T-helper 9 cell (primary cell): ENCODE measurements around the gene NDC1.
"Not testable (repeated sequence)": the region's sequence is repeated elsewhere in the genome, so short reads cannot be mapped to it uniquely, and the experiment has no call there.

ENCODE experiments used
- DNase-seq: peaks from one replicate; pipeline ENCODE4 v3.0.0-alpha.2; 2020

The NDC1 gene

DNA sequence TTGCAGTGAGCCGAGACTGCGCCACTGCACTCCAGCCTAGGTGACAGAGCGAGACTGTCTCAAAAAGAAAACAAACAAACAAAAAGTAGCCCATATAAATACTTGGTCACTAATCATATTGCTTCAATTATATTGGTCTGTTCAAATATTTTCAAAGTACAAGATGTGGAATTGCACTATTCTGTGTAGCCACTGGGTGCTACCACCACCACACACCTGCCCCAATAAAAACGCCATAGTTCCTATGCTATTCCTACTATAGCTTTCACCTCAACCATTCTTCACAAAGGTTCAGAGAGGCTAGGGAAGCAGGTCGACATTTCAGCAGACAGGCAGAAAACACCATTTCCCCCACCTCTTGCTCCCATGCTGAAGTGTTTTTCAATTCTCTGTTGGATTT is 16.7 kb downstream of the NDC1 start:
- DNase-seq, result no peak

DNA sequence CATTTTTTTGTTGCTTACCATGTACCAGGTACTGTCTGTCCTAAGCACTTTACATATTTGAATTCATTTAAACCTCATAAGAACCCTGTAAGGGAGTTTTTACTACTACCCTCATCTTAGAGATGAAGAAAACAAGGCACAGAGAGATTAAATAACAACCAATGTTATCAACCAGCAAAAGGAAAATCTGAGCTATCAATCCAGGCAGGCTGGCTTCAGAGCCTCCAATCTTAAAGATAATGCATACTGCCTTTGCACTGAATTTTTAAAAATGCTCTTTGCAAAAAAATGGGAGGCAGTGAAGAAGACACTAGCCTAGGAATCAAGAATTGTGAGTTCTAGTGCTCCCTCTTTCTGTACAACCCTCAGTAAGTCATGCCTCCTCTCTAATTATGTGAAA is 18.7 kb downstream of the NDC1 start:
- DNase-seq, result no peak

DNA sequence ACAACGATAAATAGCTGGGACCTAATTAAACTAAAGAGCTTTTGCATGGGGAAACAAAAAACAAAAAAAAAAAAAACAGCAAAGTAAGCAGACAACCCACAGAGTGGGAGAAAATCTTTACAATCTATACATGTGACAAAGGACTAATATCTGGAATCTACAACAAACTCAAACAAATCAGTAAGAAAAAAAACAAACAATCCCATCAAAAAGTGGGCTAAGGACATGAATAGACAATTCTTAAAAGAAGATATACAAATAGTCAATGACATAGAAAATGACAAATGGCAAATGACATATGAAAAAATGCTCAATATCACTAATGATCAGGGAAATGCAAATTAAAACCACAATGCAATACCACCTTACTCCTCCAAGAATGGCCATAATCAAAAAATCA is 21.5 kb downstream of the NDC1 start:
- not testable (repeated sequence) for DNase-seq

DNA sequence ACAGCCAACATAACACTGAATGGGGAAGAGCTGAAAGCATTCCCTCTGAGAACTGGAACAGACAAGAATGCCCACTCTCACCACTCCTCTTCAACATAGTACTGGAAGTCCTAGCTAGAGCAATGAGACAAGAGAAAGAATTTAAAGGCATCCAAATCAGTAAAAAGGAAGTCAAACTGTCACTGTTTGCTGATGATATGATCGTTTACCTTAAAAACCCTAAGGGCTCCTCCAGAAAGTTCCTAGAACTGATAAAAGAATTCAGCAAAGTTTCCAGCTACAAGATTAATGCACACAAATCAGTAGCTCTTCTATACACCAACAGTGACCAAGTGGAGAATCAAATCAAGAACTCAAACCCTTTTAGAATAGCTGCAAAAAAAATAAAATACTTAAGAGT is 22.6 kb downstream of the NDC1 start:
- DNase-seq, result not testable (repeated sequence)

DNA sequence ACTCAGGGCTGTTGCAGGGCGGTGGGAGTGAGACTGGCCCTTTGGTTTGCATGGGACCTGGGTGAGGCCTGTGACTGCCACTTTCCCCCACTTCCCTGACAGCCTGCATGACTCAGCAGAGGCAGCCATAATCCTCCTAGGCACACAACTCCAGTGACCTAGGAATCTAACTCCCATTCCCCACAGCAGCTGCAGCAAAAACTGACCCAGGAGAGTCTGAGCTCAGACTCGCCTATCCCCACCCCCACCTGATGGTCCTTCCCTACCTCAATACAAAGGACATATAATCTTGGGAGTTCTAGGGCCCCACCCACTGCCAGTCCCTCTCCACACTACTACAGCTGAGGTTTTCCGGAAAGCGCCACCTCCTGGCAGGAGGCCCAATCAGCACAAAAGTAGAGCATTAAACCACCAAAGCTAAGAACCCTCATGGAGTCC is 26.7 kb downstream of the NDC1 start:
- no peak for DNase-seq

DNA sequence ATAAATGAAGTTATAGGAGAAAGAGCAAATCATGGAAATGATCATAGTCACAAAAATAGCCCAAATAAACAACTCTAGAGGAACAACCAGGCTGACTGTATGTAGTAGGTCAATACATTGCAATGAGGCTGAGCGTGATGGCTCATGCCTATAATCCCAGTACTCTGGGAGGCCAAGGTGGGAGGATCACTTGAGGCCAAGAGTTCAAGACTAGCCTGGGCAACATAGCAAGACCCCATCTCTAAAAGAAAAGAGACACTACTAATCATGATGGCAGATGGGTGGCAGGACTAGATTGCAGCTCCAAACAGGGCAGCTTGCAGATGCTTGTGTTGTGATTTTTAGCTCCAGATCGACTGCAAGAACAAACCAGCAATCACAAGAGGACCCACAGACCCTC is 27.6 kb downstream of the NDC1 start:
- no peak for DNase-seq

DNA sequence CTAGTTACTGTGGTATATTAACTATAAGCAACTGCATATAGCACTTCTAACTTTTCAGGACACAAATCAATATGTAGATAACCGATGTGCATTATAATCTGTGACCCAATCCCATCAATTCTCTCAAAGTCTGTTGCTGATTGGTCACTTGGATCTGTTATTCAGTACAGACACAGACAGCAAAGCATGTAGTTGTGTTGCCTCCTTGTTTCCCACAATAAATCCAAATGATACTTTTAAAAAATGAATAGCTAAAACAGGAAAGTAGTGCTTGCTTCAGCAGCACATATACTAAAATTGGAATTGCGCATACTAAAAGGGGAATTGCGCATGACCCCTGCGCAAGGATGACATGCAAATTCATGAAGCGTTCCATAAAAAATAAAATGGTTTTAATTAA is 28.1 kb downstream of the NDC1 start:
- DNase-seq, result no peak

DNA sequence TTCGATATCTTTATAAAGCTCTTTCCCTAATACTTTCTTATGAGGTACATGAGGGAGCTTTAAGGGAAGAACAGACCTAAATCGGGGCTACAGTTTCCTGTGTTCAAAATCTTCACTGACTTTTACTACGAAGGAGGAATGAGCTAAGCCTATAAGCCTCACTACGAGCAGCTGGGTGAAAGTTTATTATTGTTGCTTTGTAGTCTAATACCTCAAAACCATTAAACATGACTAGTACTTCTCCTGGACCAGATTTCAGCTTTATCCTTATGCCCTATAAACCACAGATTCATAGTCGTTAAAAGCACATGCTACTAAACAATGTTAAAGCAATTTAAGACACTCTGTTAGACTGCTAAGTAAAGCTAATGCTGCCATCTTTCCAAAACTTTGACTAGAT is 30.2 kb downstream of the NDC1 start:
- DNase-seq, result no peak

DNA sequence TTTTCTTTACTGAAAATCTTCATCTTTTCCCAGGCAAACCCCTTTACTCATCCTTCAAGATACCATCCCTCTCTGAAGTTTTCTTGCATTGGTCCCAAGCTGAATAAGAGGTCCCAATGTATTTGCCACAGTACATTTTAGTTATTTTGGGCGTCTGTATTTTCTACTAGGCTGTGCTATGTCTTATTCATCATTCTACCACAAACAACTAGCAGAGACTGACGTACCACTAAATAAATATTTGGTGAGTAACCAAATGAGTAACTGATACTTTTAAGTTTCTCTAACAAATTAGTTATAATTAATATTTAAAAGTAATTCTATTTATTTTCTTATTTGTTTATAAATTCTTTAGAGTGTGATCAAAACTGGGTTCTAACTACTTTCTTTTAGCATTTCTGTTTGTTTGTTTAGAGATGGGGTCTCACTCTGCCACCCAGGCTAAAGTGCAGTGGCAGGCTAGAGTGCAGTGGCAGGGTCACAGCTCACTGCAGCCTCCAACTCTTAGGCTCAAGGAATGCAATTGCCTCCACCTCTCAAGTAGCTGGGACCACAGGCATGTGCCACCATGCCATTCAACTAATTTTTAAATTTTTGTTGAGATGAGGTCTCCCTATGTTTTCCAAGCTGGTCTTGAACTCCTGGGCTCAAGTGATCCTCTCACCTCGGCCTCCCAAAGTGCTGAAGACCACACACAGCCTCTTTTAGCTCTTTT is 33.1 kb downstream of the NDC1 start:
- no peak for DNase-seq

DNA sequence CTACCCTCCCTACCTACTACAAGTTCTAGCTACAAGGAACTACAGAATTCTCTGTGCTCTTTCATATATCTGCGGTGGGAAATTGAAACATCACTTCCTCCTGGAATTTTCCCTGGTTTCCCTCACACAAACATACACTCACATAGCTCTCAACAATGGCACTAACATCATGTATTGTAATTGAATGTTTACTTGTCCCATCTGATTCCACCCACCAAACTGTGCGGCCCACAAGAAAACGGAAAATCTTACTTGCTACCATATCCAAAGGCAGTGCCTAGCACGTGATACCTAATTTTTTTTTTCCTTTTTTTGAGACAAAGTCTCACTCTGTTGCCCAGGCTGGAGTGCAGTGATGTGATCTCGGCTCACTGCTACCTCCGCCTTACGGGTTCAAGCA is 33.9 kb downstream of the NDC1 start:
- DNase-seq, result no peak

DNA sequence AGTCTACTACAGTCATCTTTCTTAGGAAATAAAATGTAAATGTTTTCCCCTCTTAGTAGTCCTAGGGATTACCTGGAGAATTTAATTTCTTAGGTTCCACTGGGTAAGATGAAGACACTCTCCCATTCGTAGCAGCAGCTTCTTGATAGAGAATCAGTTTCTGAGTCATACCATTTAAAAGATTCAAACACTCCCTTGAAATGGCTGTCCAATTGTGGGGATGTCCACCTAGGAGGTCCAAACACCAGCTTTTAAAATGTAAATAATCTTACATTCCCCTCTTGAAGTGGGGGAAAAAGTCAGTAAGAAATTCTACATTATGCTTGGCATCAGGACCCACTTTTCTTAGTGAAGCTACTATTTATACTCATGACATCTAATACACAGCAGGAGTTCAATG is 37.5 kb downstream of the NDC1 start:
- no peak for DNase-seq

DNA sequence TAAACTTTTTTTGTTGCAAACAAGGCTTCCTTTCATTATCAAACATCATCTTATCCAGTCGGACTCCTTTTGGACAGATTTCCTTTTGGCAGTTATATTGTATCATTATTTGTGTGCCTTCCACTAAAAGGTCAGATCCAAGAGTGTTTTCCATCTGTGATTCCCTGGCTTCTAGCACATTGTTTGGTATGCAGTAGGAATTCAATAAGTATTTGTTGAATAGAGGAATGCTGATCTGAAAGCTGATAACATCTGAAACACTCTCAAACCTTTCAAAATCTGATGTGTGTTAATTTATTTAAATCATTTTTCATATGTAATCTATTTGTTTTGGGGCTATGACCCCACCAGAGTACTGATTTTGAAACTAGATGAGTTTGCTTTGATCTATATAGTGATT is 39.0 kb downstream of the NDC1 start:
- DNase-seq, result no peak

DNA sequence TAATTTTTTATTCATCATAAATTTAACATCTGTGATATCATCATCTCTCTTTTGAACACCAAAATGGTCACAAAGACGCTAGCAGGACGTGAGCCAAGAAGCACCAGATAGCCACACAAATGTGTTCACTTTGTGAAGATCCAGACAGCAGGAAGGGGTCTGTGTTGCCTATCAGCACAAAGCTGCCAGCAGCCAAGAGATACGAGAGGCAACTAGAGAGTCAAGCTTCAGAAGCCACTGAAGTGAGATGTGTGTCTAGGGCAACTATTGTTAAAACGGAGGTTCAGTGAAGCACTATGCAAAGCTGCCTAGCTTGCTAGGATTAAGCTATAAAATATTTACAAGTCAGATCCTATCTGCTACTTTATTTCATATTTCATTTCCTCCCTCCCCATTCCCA is 45.3 kb downstream of the NDC1 start:
- DNase-seq, result no peak

DNA sequence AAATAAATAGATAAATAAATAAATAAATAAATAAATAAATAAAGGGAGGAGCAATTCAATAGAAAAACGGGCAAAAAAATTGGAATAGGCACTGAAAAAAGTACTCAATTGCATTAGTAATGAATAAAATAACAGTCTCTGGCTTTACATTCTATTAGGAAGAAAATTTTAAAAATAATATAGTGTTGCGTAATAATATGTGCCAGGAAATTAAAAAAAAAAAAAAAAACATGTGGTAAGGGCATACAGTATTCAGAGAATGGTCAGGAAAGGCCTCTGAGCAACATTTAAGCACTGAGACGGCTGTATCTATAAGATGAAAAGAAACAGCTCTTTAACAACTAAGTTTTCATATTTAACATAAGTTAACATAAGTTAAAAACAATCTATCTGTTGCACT is 50.4 kb downstream of the NDC1 start:
- no peak for DNase-seq

DNA sequence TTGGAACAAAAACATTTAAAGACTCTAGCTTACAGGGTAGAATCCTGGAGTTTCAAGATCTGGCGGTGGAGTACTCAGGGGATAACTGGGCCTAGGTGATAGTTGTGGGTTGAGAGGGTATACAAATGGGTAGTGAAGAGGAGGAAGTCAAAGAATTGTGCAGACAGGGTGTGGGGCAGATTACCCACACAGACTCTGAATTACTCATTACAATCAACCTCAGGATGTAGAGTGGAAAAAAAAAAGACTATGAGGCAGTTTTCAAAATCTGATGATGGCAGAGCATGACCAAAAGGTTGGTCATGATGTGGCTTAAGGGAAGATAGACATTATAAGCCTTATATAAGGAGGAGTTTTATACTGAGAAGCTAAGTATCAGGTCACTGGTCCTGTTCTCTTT is 55.0 kb downstream of the NDC1 start:
- no peak for DNase-seq

DNA sequence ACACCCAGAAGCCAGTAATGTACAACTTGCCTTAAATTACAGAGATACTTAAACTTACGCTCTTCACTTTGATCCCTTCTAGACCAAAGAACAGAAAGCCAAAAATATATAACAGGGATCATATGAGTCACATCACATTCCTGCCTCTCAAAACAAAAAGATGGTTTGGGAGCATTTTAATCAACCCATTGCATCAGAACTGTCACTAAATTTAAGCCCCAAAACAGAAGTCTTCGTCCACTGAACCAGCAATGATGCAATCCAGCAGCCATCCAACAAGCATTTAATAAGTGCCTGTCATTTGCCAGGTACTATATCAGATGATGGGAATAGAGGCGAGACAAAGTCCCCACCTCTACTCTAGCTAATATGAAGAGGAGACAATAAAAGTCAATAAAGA is 56.4 kb downstream of the NDC1 start:
- no peak for DNase-seq

DNA sequence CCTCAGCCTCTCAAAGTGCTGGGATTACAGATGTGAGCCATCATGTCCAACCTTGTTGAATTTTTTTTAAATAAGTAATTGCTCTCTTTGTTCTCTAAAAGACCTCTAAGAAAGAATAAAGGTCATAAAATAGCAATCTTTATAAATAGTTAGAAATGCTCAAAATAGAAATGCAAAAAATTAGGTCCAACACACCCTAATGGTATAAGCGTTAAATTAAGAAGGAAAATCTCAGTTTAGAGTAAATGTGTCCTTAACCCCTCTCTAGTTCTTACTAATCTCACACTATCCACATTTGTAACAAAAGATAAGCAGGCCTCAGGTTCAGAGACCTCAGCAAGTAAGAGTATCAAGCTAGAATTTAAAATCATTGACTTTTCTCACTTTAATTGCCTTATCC is 60.8 kb downstream of the NDC1 start:
- DNase-seq, result no peak

DNA sequence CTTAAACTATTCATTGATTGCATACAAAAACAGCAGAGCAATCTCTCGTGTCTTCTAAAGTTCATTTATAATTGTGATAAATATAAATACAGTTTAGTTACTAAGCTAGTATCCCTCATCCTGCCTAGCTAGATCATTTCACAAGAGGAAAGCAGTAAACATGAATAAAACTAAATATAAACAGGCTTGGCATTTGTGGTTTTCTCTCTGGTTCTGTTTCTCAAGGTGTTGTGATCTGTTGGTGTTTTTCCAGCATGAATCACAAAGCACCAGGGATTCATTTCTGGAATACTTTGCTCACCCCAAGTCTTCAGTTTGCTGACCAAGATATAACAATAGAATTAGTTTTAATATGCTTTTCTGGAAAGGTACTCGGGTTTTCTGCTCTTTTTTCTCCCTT is 66.4 kb downstream of the NDC1 start:
- DNase-seq, result no peak

DNA sequence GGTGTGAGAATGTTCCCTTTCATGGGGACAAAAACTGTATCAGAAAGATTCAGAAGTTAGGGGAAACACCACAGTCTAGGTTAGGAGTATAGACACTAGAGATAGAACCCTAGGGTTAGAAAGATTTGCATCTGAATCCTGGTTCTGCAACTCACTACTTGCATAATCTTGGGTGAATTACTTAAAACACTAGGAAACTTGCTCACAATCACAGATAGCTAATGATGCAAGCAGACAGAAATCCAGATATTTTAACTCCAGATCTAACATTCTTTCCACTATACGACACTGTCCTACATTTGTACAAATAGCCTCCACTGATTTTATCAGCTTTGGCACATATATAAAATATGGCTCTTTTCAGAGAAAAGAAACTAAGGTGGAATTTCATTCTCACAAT is 68.3 kb downstream of the NDC1 start:
- DNase-seq, result no peak

DNA sequence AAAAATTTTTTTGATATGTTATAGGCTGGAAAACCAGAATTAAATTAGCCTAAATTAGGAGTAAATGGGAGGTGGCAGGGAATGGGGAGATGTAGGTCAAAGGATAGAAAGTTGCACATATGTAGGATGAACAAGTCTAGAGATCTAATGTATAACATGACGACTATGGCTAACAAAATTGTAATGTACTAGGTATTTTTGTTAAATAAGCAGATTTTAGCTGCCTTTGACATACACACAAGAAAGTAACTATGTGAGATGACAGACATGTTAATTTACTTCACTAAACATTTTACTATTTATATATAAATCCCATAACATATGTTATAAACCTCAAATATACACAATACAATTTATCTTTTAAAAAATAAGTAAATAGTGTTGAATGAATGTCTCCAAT is 68.9 kb downstream of the NDC1 start:
- DNase-seq, result no peak

DNA sequence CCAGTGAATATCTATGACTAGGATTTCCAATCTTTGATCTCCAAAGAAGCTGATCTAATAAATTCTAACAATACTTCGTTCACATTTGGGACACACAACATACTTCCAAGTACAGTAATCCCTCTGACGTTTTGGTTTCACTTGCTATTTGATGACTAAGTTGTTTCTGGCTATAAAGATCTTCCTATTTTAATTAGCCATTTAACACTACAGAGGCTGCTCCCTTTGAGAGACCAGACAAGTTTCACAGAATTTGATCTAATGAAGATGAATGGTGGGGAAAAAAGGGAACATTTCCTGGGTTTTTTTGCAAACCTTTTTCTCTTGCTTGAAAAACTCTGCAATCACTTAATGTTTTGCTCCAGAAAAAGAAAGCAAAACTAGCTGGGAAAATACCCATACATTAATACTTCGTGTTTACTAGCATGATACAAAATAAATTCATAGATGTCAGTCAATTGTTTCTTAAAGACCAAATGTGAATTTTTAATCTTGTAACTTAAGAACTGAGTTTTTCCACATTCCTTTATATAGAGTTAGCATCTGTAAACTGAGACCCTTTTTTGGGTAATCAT is 71.2 kb downstream of the NDC1 start:
- DNase-seq, result no peak

DNA sequence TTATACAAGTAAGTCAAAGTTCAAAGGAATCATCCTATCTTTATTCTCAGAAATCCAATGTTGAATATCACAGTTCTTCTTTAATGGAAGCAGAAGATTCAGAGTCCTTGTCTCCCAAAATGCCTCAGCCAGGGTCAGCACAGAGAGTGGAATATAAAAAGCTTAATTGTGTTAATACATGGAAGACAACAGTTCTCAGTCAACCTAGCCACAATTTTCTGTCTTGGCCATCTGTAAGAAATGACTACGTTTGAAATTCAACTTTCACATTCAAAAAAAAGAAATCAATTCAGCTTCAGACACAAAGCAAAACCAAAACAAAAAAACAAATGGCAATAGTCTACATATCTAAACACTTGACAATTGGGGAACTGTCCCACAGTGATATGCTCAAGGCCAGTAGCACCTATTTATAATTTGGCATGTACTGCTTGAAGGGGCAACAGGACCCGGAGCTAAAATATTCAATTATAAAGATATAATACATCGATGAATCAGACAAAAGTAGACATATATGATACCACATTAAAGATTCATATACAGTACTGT is 71.8 kb downstream of the NDC1 start:
- no peak for DNase-seq

DNA sequence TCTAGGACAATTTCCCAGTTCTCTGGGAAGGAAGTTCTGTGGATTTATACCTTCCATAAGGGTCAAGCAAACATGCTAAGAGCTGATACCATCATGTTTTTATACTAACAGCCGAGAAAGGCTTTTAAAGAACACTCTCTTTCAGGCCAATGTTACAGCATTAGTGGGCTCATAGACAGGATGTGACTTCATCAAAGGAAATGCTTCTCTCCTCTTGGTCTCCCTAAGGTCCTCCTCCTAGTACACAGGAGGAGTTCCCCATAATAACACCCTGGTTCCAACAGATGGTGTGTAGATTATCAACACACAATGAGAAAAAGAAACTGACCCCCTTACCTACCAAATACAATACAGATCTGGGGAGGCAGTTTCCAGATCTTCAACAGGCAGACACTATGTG is 72.4 kb downstream of the NDC1 start:
- no peak for DNase-seq

DNA sequence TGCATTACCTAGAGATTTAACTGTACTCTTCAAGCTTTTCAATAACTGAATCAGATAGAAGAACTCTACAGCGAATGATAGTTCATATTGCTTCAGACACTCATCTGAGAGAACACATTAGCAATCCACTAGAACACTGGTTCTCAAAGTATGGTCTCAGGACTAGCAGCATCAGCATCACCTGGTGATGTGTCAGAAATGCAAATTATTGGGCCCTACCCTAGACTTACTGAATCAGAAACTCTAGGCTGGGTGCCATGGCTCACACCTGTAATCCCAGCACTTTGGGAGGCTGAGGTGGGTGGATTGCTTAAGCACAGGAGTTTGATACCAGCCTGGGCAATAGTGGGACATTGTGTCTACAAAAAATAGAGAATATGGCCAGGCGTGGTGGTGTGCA is 74.2 kb downstream of the NDC1 start:
- no peak for DNase-seq

DNA sequence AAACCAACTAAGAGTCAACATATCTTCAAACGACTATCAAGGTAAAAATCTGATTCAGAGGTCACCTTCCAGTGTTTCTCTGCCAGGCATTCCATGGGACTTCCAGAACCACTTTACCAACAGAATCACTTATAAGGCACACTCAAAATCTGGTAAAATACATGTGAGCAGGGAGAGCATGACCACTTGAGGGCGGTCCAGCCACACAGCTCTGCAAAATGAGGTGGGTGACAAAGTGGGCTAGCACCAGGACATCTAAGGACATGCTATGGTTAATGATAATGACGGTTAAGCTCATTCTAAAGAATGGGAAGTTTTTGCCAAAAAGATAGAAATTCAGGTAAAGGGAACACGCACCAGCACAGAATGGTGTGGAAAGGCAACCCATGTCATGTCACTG is 74.6 kb downstream of the NDC1 start:
- DNase-seq, result no peak
